ACC112 (cell line): Measurements from ENCODE around the gene ABLIM1.

Experiments
- H2AFZ ChIP-seq: fragments of 200-600 bp; sonication (generic); one replicate; pipeline ENCODE4 v1.6.0; 2017; ENCODE audit warnings: antibody characterized with exemption, low read length; ENCODE audit not compliant: unreplicated experiment
- H3K27ac ChIP-seq: fragments of 200-600 bp; sonication (generic); 2 replicates; pipeline ENCODE4 v1.5.1; 2014; ENCODE audit warnings: low read depth, mild to moderate bottlenecking, antibody characterized with exemption, low read length, moderate library complexity
- H3K27me3 ChIP-seq: fragments of 200-600 bp; sonication (generic); 2 replicates; pipeline ENCODE4 v1.6.1; 2014; ENCODE audit warnings: mild to moderate bottlenecking, antibody characterized with exemption, low read length, moderate library complexity, mixed read lengths; ENCODE audit not compliant: insufficient read depth
- H3K36me3 ChIP-seq: fragments of 200-600 bp; sonication (generic); 2 replicates; pipeline ENCODE4 v1.6.1; 2016; ENCODE audit warnings: mild to moderate bottlenecking, antibody characterized with exemption, low read length, moderate library complexity, mixed read lengths; ENCODE audit not compliant: insufficient read depth
- H3K4me1 ChIP-seq: fragments of 200-600 bp; sonication (generic); one replicate; pipeline ENCODE4 v1.6.1; 2016; ENCODE audit warnings: low read length, mixed read lengths; ENCODE audit not compliant: insufficient read depth, unreplicated experiment, control insufficient read depth
- H3K4me3 ChIP-seq: fragments of 200-600 bp; sonication (generic); 2 replicates; pipeline ENCODE4 v1.5.1; 2014; ENCODE audit warnings: mild to moderate bottlenecking, low read depth, low read length
- H3K79me2 ChIP-seq: fragments of 200-600 bp; sonication (generic); one replicate; pipeline ENCODE4 v1.6.0; 2016; ENCODE audit warnings: low read length; ENCODE audit not compliant: control insufficient read depth, unreplicated experiment, insufficient read depth

The ABLIM1 gene

GRCh38 chr10:114604357-114605130 lies 53.5 kb downstream of the ABLIM1 start:
- H3K36me3 ChIP-seq: no peaks in the 10 kb centered on the region
- H3K79me2 ChIP-seq: no peaks in the 10 kb centered on the region
- no peak overlapping the region for H3K4me3 ChIP-seq
- peaks cover 16% of the 10 kb centered on the region for H3K4me1 ChIP-seq
- no peaks in the 10 kb centered on the region for H3K27me3 ChIP-seq
- no peak overlapping the region for H2AFZ ChIP-seq
- H3K27ac ChIP-seq: peak overlapping the region; percentile 9; the same call in 1 of the 2 replicates

GRCh38 chr10:114603948-114604347 lies 54.1 kb downstream of the ABLIM1 start:
- Histone ChIP-seq H3K79me2 (no peaks in the 10 kb centered on the region), H2AFZ (no peak overlapping the region), H3K4me1 (peaks cover 16% of the 10 kb centered on the region), H3K27me3 (no peaks in the 10 kb centered on the region), H3K36me3 (no peaks in the 10 kb centered on the region), H3K4me3 (no peak overlapping the region), H3K27ac (no peak overlapping the region)

- Histone ChIP-seq H3K79me2 (no peaks in the 10 kb centered on the region), H3K27me3 (no peaks in the 10 kb centered on the region), H3K4me1 (peaks cover 16% of the 10 kb centered on the region), H3K36me3 (no peaks in the 10 kb centered on the region), H3K27ac (no peak overlapping the region), H3K4me3 (no peak overlapping the region), H2AFZ (no peak overlapping the region)
Measured at GRCh38 chr10:114603303-114603702, 54.8 kb downstream of the ABLIM1 start.

GRCh38 chr10:114600057-114600456 lies 58.0 kb downstream of the ABLIM1 start:
- H3K27me3 ChIP-seq: no peaks in the 10 kb centered on the region

GRCh38 chr10:114596793-114597192 lies 61.3 kb downstream of the ABLIM1 start:
- Histone ChIP-seq H3K27ac (no peak overlapping the region), H2AFZ (no peak overlapping the region), H3K4me3 (no peak overlapping the region), H3K79me2 (no peaks in the 10 kb centered on the region), H3K36me3 (no peaks in the 10 kb centered on the region), H3K4me1 (no peaks in the 10 kb centered on the region), H3K27me3 (peaks cover 11% of the 10 kb centered on the region; the same call in 1 of the 2 replicates)

More at GRCh38 chr10:114600057-114600456, 58.0 kb downstream of the ABLIM1 start:
- H3K4me1 ChIP-seq: peaks cover 9% of the 10 kb centered on the region
- H3K36me3 ChIP-seq: no peaks in the 10 kb centered on the region
- H3K27ac ChIP-seq: no peak overlapping the region
- H2AFZ ChIP-seq: no peak overlapping the region
- H3K79me2 ChIP-seq: no peaks in the 10 kb centered on the region
- H3K4me3 ChIP-seq: no peak overlapping the region

- no peaks in the 10 kb centered on the region for H3K79me2 ChIP-seq
- H3K27ac ChIP-seq: no peak overlapping the region
- H2AFZ ChIP-seq: no peak overlapping the region
- no peaks in the 10 kb centered on the region for H3K36me3 ChIP-seq
- no peak overlapping the region for H3K4me3 ChIP-seq
- H3K4me1 ChIP-seq: no peaks in the 10 kb centered on the region
- H3K27me3 ChIP-seq: peaks cover 11% of the 10 kb centered on the region; the same call in 1 of the 2 replicates
Measured at GRCh38 chr10:114593816-114594468, 64.1 kb downstream of the ABLIM1 start.

GRCh38 chr10:114593240-114593792 lies 64.8 kb downstream of the ABLIM1 start:
- Histone ChIP-seq H3K36me3 (no peaks in the 10 kb centered on the region), H2AFZ (no peak overlapping the region), H3K4me3 (no peak overlapping the region), H3K27me3 (peaks cover 11% of the 10 kb centered on the region; the same call in 1 of the 2 replicates), H3K27ac (no peak overlapping the region), H3K79me2 (no peaks in the 10 kb centered on the region), H3K4me1 (no peaks in the 10 kb centered on the region)

- Histone ChIP-seq H3K36me3 (no peaks in the 10 kb centered on the region), H2AFZ (no peak overlapping the region), H3K4me3 (no peak overlapping the region), H3K27me3 (peaks cover 11% of the 10 kb centered on the region; the same call in 1 of the 2 replicates), H3K27ac (no peak overlapping the region), H3K79me2 (no peaks in the 10 kb centered on the region), H3K4me1 (no peaks in the 10 kb centered on the region)
Measured at GRCh38 chr10:114590993-114591392, 67.1 kb downstream of the ABLIM1 start.

- Histone ChIP-seq H3K27ac (no peak overlapping the region), H3K4me1 (no peaks in the 10 kb centered on the region), H3K27me3 (no peaks in the 10 kb centered on the region), H3K79me2 (no peaks in the 10 kb centered on the region), H3K4me3 (no peak overlapping the region), H3K36me3 (no peaks in the 10 kb centered on the region), H2AFZ (no peak overlapping the region)
Measured at GRCh38 chr10:114584419-114584818, 73.7 kb downstream of the ABLIM1 start.

GRCh38 chr10:114581071-114581470 lies 77.0 kb downstream of the ABLIM1 start:
- no peaks in the 10 kb centered on the region for H3K79me2 ChIP-seq
- H2AFZ ChIP-seq: no peak overlapping the region
- no peaks in the 10 kb centered on the region for H3K36me3 ChIP-seq
- H3K4me3 ChIP-seq: no peak overlapping the region
- peaks cover 14% of the 10 kb centered on the region for H3K4me1 ChIP-seq
- no peak overlapping the region for H3K27ac ChIP-seq
- no peaks in the 10 kb centered on the region for H3K27me3 ChIP-seq
